Activated T-cell treated with anti-CD3 and anti-CD28 coated beads for 4 hours (primary cell): Measurements from ENCODE around the gene THAP11.
A peak's percentile ranks its signal among the peaks of the same experiment; 100 is the strongest.
"Not testable (repeated sequence)": the region's sequence is repeated elsewhere in the genome, so short reads cannot be mapped to it uniquely, and the experiment has no call there.

Experiments
- DNase-seq: peaks from one replicate; pipeline ENCODE4 v3.0.0-alpha.2; 2020

THAP11 gene

DNA sequence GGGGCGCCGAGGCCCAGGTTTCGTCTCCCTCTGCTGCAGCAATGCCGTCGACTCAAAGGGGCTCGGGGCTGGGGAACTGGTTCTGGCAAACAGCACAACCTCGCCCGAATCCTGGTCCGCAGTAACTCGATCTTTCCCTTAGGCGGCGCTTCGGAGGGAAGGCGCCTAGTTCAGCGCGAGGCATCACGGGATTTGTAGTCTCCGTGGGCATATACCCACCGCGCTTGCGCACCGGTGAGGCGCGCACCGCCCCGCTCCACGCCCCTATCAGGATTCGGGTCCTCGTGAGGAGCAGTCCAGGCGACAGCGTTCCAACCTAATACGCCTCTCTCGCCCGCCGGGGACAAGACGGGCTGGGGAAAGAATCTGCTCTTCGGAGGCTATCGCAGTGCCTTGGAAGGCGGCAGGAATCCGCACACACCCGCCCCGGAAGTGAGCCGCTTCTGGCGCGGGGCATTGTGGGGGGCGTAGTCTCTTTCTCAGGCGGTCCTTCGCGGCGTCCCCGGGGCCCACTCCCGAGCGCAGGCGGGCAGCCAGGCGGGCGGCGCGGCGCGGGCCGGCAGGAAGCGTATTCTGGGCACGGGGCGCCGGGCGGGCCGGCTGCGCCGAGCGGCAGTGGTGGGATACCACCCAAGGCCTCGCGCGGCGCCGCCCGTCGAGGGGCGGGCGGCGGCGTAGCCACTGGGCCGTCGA is at the start of gene THAP11:
TSS of gene THAP11 (plus strand) at position 505 of the 693 bp plus-strand sequence. CDS start 235 bp downstream, outside the sequence.
- peak; percentile 92 for DNase-seq

DNA sequence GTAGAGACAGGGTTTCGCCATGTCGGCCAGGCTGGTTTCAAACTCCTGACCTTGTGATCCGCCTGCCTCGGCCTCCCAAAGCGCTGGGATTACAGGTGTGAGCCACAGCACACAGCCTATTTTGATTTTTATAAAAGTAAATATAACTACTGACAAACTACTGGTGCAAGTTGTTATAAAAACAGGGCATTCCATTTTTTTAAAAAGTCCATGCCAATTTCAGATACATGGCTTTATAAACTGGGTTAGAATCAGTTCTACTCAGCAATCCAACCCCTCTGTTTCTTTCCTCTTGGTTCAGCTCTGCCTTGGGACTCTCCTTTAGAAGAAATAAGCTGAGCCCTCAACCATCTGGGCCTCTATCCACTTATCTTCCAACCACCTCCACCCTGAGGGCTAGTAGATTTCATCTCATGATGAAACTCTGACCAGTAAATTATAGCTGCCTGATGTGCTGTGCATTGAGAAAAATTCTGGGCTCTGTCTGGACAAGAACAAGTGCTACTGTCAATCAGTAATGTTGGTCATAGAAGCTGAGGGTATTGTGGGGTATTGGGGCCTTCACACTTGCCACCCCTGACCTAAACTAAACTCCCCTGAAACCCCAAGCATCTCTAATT is 45.9 kb upstream of the THAP11 start:
- no peak for DNase-seq

DNA sequence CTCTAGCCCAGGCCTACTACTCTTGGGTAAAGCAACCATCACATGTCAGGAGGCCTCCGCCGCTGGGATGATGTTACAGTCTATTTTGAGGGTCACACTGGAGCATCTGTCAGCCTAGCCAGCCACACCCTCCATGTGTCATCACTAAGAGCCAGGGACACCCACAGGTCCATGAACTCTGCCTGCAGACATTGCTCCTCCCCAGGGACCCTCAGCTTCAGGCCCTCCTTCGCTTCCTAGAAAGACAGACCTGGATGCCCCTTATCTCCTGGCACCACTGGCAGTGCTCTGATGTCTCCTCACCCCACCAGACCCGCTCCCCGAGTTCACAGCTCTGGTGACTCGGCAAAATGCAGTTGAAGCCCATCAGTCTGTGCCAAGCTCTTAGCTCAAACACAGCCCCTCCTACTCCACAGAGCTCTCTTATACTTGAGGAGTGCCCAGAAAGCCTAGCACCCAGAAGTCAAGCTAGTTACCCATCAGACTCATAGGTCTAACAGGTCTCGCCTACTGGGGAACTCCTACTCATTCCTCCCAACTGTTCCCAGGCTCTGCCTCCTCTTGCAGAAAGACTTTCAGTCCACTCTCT is 41.7 kb upstream of the THAP11 start:
- no peak for DNase-seq

DNA sequence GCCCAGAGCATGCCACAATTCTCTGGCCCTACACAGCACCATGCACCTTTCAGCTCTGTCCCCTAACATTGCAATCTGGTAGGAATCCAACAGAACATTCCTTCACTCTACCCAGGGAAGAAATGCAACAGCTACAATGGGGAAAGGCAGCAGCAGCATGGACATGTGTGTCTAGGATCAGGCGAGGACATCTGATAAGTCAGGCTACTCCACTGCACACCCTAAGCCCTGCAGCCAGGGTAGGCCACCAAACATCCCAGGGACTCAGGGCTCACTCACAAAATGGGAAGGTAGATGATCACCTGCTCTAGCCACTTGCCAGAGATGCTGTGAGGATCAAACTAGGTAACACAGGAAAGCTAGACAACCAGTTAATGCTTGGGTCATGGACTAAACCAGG is 40.9 kb upstream of the THAP11 start:
- DNase-seq: no peak

DNA sequence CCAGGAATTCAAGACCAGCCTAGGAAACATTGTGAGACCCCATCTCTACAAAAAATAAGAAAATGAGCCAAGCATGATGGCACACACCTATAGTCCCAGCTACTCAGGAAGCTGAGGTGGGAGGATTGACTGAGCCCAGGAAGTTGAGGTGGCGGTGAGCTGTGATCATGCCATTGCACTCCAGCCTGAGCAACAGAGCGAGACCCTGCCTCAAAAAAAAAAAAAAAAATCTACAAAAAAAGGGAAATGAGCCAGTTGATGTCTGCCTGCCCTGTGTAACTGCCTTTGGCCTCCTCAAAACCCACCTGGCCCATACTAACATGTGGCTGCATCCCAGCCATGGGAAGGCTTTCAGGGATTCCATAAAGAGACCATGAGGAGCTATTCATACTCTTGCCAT is 40.2 kb upstream of the THAP11 start:
- peak; percentile 12 for DNase-seq

DNA sequence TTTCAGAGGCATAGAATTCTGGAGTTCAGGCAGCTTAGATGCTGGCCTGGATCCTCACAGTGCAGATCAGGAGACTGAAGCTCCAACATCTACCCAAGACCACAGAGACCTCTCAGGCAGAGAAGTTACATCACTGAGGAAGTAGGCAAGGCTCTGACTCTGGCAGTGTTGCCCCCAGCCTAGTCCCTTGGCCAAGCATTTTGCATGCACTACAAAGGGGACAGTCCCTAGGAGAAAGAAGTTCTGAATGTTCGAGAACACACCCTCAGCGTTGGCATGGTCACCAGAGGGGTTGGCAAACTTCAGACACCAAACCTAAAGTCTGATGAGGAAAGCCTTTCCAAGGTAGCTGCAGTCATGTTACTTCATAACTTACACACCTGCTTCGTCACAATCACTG is 38.2 kb upstream of the THAP11 start:
- no peak for DNase-seq

DNA sequence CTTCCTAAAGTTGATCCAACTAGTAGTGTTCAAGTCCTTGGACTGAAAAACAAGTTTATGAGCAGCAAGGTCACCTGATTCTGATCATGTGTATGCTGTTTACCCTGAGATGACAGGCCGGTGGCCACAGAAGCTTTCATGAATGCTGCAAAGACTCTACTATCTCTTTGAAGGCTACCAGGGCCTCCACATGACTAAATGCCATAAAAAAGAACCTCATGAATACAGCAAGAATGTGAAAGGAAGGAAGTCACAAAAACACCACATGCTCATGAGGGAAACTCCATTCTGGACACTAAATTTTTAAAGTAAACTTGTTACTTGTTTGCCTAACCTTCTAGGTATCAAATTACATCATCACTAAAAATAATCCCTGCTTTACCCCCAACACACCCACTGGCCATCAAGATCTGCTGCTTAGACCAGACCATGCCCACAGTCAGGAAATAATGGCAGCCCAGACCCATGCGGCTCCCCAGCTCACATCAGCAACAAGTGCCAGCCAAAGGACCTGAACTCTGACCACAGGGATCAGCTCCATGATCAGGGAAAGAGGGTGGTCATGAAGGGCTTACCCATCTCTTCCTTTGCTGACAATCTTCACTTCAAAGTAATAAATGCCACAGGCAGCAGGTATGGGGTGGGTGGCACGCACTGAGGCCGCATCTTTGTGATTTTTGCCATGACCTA is 37.1 kb upstream of the THAP11 start:
- no peak for DNase-seq

DNA sequence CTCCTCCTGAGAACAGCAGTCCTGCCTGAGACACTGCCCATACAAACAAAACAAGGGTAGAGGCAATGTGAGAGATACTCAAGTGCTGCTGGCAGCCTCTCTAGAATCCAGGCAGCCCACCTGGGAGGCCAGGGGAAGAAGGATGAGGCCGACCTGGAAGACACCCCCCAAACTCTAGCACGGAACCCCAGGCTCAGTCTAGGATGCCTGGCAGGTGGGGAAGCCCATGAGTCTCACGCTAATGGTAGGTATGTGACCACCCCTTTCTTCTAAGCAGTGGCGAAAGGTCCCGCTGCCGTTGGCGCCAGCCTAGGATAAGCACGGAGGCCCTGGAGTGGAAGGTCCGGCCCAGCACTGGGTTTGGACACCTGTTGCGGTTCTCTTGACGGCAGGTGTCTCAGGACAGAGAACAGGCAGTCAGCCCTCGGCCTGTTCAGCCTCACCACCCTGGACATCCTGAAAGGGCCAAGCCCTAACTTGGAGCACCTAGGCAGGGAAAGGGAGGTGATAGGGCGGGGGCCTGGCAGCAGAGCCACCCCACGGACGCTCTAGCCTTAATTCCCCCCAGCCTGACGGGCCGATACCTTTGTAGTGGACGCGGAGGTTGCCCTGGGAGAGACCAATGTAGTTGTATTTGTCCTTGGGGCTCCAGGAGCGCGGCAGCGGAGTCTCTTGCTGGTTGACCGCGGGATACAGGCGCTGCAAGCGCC is 36.2 kb upstream of the THAP11 start:
- no peak for DNase-seq

DNA sequence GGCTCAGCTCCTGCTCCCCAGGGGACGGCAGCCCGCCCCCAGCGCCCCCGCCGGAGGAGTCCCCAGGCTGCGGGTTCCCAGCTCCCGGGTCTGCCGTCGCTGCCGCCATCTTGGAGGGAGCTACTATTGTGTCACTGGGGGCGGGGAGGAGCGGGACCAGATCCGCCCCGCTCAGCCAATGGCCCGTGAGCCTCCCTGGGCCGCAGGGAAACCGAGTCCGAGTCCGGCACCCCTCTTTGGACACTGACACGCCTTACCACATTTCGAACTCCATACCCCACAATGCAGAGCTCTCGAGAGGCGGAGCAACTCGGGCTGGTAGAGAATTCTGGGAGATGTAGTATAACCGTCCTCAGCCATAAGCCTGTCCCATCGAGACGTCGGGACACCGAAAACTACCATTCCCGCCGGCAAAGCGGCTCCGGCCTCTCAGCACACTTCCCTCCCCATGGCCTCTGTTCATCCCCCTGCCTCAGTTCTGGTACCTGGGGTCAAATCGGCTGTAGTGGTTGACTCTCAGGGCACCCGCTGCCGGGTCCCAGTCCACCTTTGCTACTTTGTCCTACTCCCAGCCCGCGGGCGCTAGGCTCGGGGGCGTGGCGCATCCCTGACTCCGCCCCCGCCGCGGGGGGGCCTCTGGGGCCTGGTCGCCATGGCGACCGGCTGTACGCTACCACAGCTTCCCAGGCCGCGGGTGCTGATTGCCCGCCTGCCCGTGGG is 35.5 kb upstream of the THAP11 start, which contains the start of the genes RANBP10 and TSNAXIP1:
TSS of gene RANBP10 (minus strand) at position 133 of the 720 bp plus-strand sequence. CDS start at position 109, 24 bp downstream.
TSS of gene TSNAXIP1 (plus strand) at position 462 of the 720 bp plus-strand sequence. CDS start 261 bp downstream, outside the sequence.
- peak; percentile 91 for DNase-seq

DNA sequence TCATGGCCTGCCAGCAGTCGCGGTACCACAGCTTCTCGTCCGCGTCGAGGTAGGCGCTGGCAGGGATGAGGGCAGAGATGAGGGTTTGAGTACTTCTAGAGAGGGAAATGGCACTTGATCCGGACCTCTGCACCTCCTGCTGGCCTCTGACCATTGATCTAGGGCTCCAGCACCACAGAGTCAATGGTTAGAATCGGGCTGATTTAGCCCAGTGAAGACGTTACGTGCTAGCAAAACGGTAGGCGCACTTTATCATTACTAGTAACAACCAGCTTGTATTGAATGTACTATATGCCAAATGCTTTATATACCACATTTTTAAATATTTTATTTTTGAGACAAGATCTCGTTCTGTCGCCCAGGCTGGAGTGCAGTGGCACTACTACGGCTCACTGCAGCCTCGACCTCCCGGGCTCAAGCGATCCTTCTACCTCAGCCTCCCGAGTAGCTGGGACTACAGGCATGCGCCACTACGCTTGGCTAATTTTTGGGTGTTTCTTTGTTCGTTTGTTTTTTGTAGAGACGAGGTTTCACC is 34.9 kb upstream of the THAP11 start:
- no peak for DNase-seq

DNA sequence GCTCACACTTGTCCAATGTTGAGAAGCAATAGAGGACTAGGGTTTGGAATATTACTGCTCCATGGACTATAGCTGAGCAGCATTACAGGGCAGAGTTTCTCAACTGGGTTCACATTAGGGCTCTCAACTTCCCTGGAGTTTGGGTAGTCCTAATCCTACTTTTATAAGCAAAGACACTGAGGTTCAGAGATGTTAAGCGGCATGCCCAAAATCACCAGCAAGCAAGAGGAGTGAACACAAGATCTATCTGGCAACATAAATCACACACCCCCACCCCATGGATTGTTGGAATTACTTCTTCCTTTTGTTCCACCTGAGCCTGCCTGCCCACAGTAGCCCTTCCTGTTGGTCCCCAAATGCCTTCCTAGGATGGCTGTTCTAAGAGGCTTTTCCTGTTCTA is 30.2 kb upstream of the THAP11 start:
- DNase-seq: no peak

DNA sequence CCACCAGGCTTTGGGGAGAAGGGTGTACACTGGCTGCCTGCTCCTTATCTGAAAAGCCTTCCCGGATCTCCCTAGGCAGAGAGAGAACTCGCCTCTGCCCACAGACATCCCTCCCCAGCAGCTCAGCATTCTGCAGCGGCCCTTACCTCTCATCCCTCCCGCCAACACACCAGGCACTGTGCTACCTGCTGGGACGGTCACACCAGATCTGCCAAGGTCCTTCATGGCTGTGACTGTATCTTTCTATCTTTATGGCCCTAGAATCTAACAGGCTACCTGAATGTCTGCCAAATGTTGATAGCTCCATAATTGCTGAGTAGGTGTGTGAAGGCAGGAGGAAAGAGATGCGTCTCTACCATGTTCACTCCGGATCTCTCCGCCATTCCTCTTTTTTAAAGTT is 27.6 kb upstream of the THAP11 start:
- no peak for DNase-seq

DNA sequence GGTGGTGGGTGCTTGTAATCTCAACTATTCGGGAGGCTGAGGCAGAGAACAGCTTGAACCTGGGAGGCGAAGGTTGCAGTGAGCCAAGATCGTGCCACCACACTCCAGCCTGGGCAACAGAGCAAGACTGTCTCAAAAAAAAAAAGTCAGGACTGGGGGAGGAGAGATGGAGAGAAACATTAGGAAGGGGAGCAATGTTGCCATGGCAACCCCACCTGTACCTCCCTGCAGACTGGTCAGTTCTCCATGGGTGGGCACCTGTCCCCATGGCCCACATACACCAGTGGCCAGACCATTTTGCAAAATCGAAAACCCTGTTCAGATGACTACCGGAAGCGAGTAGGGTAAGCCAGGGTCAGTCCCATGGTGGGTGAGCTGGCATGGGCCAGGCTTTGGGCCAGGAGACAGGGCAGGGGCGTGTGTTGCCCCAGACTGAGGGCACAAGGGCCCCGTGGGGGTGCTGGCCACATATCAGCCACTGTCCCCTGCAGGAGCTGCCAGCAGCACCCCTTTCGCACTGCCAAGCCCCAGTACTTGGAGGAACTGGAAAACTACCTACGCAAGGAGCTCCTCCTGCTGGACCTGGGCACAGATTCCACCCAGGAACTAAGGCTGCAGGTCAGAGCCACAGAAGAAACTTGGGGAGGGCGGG is 21.4 kb upstream of the THAP11 start:
- no peak for DNase-seq

DNA sequence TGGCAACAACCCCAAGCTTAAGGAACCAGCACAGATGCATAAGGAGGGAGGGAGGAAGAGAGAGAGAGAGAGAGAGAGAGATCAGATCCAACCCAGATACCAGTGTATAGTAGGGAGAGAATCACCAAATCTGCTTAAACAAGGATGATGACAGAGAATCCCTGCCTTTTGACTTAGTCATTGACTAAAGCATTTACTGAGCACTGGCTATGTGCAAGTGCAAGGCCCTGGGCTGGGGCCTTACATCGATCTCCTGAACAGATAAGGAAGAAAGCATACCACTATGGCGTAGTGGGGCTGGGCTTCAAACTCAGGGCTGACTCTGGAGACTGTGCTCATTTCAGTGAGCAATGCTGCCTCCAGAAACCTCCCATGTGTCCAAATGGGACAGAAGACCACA is 19.6 kb upstream of the THAP11 start:
- DNase-seq: no peak

DNA sequence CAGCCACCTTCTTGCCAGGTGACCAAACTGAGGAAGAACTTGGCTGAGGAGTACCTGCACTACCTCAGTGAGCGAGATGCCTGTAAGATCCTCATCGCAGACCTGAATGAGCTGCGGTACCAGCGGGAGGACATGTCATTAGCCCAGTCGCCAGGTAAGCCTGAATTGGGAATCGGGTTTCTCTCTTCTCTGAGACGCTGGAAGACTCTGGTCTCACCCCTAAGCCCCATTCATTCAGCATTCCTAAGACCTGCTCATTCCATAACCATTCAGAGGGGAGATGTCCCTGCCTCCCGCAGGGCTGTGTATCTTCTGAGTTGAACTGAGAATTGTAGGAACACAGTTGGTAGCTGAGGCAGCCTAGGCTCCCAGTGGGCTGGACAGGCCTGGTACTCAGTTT is 17.0 kb upstream of the THAP11 start:
- no peak for DNase-seq

DNA sequence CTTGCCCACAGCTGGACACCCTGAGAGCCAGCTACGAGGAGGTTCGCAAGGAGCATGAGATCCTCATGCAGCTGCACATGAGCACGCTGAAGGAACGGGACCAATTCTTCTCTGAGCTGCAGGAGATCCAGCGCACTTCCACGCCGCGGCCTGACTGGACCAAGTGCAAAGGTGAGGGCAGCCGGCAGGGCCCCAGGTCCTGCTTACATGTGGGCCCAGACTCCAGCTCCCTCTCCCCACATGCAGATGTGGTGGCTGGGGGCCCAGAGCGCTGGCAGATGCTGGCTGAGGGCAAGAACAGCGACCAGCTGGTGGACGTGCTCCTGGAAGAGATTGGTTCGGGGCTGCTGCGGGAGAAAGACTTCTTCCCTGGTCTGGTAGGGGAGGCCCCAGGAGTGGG is 16.2 kb upstream of the THAP11 start:
- DNase-seq: no peak

DNA sequence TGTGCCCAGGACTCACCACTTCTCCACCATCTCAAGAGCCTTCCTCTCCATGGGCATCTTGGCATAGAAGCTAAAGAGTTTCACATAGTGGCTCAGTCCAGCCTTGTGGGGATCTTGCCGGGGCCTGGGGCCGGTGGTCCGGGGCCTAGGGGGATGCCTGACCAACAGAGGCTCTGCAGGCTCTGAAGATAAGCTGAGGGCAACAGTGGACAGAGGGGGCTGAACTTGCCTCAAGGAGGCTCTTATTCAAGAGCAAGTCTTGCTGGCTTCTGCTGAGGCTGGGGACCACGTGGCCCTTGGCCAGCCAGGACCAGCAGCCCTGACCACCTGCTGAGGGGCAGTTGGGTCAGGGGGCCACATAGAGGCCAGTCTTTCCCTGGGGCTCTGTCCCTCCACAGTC is 13.5 kb upstream of the THAP11 start:
- no peak for DNase-seq

DNA sequence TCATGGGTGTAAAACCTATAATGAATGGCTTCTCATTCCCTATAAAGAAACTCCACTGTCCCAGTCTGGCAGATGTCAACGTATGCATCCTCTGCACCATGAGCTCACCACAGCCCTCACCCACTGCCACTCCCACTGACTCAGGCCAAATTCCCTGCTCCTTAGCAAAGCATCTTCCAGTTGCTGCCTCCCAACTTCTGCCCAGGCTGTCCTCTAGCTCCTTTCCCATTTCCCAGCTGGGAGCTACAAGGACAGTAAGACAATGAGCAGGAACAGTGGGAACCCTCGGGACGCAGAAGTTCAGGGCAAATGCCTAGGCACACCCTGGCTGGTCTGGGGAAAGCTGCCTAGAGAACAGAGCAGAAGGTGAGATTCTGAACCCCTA is 9.1 kb upstream of the THAP11 start:
- DNase-seq: no peak

DNA sequence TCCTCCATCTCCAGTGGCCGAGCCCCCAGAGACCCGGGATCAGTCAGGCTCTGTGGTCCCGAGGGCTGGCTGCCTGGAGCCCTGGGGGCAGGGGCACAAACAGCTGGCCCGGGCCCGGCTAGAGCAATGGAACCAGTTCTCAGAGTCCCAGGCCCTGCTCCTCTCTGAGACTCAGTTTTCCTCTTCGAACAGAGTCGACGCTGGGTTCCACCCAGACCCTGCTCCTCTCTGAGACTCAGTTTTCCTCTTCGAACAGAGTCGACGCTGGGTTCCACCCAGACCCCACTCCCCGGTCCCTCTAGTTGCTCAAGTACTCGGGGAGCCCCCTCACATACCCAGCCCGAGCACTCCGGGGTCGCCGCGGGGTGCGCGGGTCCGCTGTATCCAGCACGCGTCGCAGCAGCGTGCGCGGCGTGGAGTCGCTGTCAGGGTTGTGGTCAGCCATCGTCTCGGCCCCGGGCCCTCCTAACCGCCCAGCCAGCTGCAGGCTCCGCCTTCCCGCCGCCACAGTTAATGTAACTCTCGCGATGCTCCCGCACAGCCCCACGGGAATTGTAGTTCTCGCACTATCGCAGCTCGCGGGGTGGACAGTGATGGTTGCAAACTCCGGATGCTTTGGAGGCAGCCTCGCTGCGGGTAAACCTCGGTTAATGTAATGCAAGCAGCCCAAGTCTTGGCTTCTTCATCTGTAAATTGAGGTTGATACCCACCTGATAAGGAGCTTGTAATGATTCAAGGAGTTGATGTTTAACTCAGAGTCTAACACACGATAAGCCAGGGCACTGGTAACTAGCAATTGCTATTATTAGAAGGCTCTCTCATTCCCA is 8.5 kb upstream of the THAP11 start:
- peak; percentile 89 for DNase-seq

DNA sequence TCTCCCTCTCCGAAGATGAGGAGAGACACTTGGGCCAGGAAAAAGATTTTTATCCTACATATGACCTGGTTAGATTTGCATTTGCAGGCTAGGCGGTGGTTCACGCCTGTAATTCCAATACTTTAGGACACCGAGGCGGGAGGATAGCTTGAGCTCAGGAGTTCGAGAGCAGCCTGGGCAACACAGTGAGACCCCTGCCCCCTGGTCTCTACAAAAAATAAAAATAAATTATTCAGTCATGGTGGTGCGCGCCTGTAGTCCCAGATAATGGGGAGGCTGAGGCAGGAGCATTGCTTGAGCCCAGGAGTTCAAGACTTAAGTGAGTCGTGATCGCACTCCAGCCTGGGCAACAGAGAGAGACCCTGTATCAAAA is 7.9 kb upstream of the THAP11 start:
- no peak for DNase-seq

DNA sequence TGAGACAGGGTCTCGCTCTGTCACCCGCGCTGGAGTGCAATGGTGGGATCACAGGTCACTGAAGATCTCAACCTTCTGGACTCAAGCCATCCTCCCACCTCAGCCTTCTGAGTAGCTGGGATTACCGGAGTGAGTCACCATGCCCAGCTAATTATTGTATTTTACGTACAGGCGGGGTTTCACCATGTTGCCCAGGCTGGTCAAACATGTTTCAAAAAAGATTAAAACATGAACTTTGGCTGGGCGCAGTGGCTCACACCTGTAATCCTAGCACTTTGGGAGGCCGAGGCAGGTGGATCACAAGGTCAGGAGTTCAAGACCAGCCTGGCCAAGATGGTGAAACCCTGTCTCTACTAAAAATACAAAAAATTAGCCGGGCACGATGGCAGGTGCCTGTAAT is 4.9 kb upstream of the THAP11 start:
- not testable (repeated sequence) for DNase-seq
